GM21515 (cell line): ENCODE data around the gene OR6B2.

ENCODE experiments used
- ATAC-seq: cut with Tn5 transposase; IDR thresholded peaks from one replicate; pipeline ENCODE4 v1.9.1; 2021; ENCODE audit not compliant: unreplicated experiment

Gene OR6B2

DNA sequence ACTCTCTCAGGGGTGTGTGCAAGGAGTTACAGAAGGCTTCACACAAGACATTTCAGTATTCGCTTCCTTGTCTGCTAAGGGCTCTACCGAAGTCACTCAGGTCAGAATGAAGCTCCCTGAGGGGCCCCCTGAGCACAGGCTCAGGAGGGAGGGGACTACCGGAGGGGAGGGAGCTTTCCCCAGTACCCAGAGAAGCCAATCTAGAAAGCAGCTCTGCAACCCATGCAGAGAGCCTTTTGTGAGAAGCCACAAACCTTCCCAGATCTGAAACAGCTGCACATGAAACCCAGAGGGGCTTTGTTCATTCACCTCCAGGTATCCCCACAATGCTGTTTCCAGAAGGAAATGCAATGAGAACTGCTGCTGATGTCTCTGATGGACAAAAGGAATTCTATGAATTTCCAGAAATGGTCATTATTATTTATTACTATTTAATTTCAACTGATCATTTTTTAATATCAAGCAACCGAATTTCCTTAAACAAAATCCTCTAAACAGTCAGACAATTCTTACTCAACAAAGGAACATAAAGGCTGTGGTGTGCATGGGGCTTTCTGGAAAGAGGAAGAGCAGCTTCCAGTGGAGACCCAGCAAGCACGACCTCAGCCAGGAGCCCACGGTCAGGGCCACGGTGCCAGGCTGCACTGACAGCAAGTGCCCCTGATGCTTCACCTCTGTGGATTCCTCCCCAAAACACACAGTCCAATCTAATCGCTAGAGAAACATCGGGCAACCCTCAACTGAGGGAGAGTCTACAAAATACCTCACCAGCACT lies 47.0 kb downstream of the OR6B2 start:
- no peak for ATAC-seq
